Measurements from ENCODE around the gene RNPEP.
A peak's percentile ranks its signal among the peaks of the same experiment; 100 is the strongest.

RNPEP gene

GRCh38 chr1:202010180-202011015 is 27.9 kb downstream of the RNPEP start, which contains the start of gene ELF3:
TSS of gene ELF3 (plus strand) at chr1:202010587. CDS start at chr1:202011137, 550 bp downstream.
- H3K4ac ChIP-seq (ENCODE audit: low read length) = no peak within 1 kb of the TSS
- H3K9ac ChIP-seq (ENCODE audit: low read depth, low read length, poor library complexity) = peak within 1 kb of the TSS; percentile 1
- no CpG with 5 or more reads among the region's 24 CpGs for WGBS, 2 donors (ENCODE audit: extremely low coverage in 2 of 2, insufficient read length in 2 of 2, insufficient replicate concordance in 1 of 2)
- no peak within 1 kb of the TSS for H4K8ac ChIP-seq (ENCODE audit: low read depth, low read length)
- peak within 1 kb of the TSS; percentile 43 for H3K23ac ChIP-seq (ENCODE audit: low read depth, low read length, poor library complexity)
- peaks cover 6 to 16% of the 10 kb centered on the region in 2 donors for H3K36me3 ChIP-seq (replicated peaks in 1 of 2; ENCODE audit: control insufficient read depth in 2 of 2, insufficient read depth in 2 of 2, low read length in 2 of 2)
- peak within 1 kb of the TSS; percentile 28 for H2AK5ac ChIP-seq (ENCODE audit: low read depth, low read length)
- H3K4me1 ChIP-seq (ENCODE audit: control insufficient read depth in 2 of 2, insufficient read depth in 1 of 2, low read depth in 1 of 2, low read length in 2 of 2) = peaks cover 10 to 13% of the 10 kb centered on the region in 2 donors
- peak within 1 kb of the TSS; percentile 49 for H2BK5ac ChIP-seq (ENCODE audit: low read length)
- H2AFZ ChIP-seq (ENCODE audit: low read length) = peak within 1 kb of the TSS; percentile 72
- H4K91ac ChIP-seq (ENCODE audit: low read depth, low read length, poor library complexity) = no peak within 1 kb of the TSS
- no peaks in the 10 kb centered on the region for H3K9me3 ChIP-seq (replicated peaks in 1 of 2; ENCODE audit: control insufficient read depth in 2 of 2, insufficient read depth in 1 of 2, low read depth in 1 of 2, low read length in 2 of 2)
- H2BK15ac ChIP-seq (ENCODE audit: low read length) = peak within 1 kb of the TSS; percentile 33
- peak within 1 kb of the TSS in 1 of 2 donors; percentile 60 for H3K4me3 ChIP-seq (ENCODE audit: low read length in 2 of 2)
- H3K79me1 ChIP-seq (ENCODE audit: low read depth, low read length) = no peaks in the 10 kb centered on the region
- no peak within 1 kb of the TSS for H2BK120ac ChIP-seq (ENCODE audit: low read depth, low read length)
- peak within 1 kb of the TSS; percentile 65 for H3K4me2 ChIP-seq (ENCODE audit: insufficient read depth, low read length, poor library complexity, severe bottlenecking)
- peak; percentile 85 for DNase-seq (ENCODE audit: low spot score)
- peak within 1 kb of the TSS; percentile 91 for H3K18ac ChIP-seq (ENCODE audit: low read length)
- no peak within 1 kb of the TSS for H3K14ac ChIP-seq (ENCODE audit: low read length)
- H2BK12ac ChIP-seq (ENCODE audit: low read length) = peak within 1 kb of the TSS; percentile 91
- peaks cover 0 to 27% (median 0%) of the 10 kb centered on the region in 3 experiments for H3K27me3 ChIP-seq (ENCODE audit: control insufficient read depth in 3 of 3, insufficient read depth in 3 of 3, low read depth in 1 of 3, low read length in 3 of 3)
- H3K27ac ChIP-seq (replicated peaks; ENCODE audit: low read length) = peak within 1 kb of the TSS; percentile 79

DNA sequence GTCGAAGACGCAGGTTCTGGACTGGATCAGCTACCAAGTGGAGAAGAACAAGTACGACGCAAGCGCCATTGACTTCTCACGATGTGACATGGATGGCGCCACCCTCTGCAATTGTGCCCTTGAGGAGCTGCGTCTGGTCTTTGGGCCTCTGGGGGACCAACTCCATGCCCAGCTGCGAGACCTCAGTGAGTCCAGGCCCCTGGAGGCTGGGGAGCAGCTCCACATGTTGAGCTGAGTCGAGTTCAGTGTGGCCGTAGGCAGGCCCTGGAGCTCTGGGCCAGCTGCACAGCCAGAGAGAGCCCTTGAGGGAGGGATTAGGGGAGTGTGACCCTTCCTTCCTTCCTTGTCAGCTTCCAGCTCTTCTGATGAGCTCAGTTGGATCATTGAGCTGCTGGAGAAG is 29.5 kb downstream of the RNPEP start:
- H3K27ac ChIP-seq (replicated peaks; ENCODE audit: low read length) = no peak overlapping the region
- no peak overlapping the region for H3K4me3 ChIP-seq (ENCODE audit: low read length in 2 of 2)
- H2BK15ac ChIP-seq (ENCODE audit: low read length) = peak overlapping the region; percentile 69
- no peak overlapping the region for H3K4me2 ChIP-seq (ENCODE audit: insufficient read depth, low read length, poor library complexity, severe bottlenecking)
- no peak overlapping the region for H3K14ac ChIP-seq (ENCODE audit: low read length)
- H2AK5ac ChIP-seq (ENCODE audit: low read depth, low read length) = peak overlapping the region; percentile 93
- H3K4me1 ChIP-seq (ENCODE audit: control insufficient read depth in 2 of 2, insufficient read depth in 1 of 2, low read depth in 1 of 2, low read length in 2 of 2) = peaks cover 10 to 13% of the 10 kb centered on the region in 2 donors
- WGBS, 2 donors (ENCODE audit: extremely low coverage in 2 of 2, insufficient read length in 2 of 2, insufficient replicate concordance in 1 of 2) = no CpG with 5 or more reads among the region's 11 CpGs
- no peak overlapping the region for H3K9ac ChIP-seq (ENCODE audit: low read depth, low read length, poor library complexity)
- DNase-seq (ENCODE audit: low spot score) = no peak
- H3K79me1 ChIP-seq (ENCODE audit: low read depth, low read length) = no peaks in the 10 kb centered on the region
- no peak overlapping the region for H3K4ac ChIP-seq (ENCODE audit: low read length)
- peak overlapping the region; percentile 1 for H4K91ac ChIP-seq (ENCODE audit: low read depth, low read length, poor library complexity)
- H3K9me3 ChIP-seq (replicated peaks in 1 of 2; ENCODE audit: control insufficient read depth in 2 of 2, insufficient read depth in 1 of 2, low read depth in 1 of 2, low read length in 2 of 2) = no peaks in the 10 kb centered on the region
- H4K8ac ChIP-seq (ENCODE audit: low read depth, low read length) = no peak overlapping the region
- peaks cover 5% of the 10 kb centered on the region in 2 donors for H3K36me3 ChIP-seq (replicated peaks in 1 of 2; ENCODE audit: control insufficient read depth in 2 of 2, insufficient read depth in 2 of 2, low read length in 2 of 2)
- H2BK120ac ChIP-seq (ENCODE audit: low read depth, low read length) = no peak overlapping the region
- H3K27me3 ChIP-seq (ENCODE audit: control insufficient read depth in 3 of 3, insufficient read depth in 3 of 3, low read depth in 1 of 3, low read length in 3 of 3) = peaks cover 0 to 34% (median 0%) of the 10 kb centered on the region in 3 experiments
- H2AFZ ChIP-seq (ENCODE audit: low read length) = no peak overlapping the region
- no peak overlapping the region for H2BK12ac ChIP-seq (ENCODE audit: low read length)
- H2BK5ac ChIP-seq (ENCODE audit: low read length) = peak overlapping the region; percentile 49
- H3K23ac ChIP-seq (ENCODE audit: low read depth, low read length, poor library complexity) = peak overlapping the region; percentile 26
- H3K18ac ChIP-seq (ENCODE audit: low read length) = peak overlapping the region; percentile 37

GRCh38 chr1:202012544-202013478 is 30.4 kb downstream of the RNPEP start:
- Histone ChIP-seq H2BK5ac (ENCODE audit: low read length) (peak overlapping the region; percentile 68), H2AK5ac (ENCODE audit: low read depth, low read length) (peak overlapping the region; percentile 78), H3K36me3 (replicated peaks in 1 of 2; ENCODE audit: control insufficient read depth in 2 of 2, insufficient read depth in 2 of 2, low read length in 2 of 2) (peaks cover 0 to 2% of the 10 kb centered on the region in 2 donors), H2BK120ac (ENCODE audit: low read depth, low read length) (peak overlapping the region; percentile 49), H2AFZ (ENCODE audit: low read length) (no peak overlapping the region), H3K23ac (ENCODE audit: low read depth, low read length, poor library complexity) (peak overlapping the region; percentile 68), H4K8ac (ENCODE audit: low read depth, low read length) (no peak overlapping the region), H3K14ac (ENCODE audit: low read length) (no peak overlapping the region), H3K4me2 (ENCODE audit: insufficient read depth, low read length, poor library complexity, severe bottlenecking) (no peak overlapping the region), H3K4me3 (ENCODE audit: low read length in 2 of 2) (no peak overlapping the region), H3K9me3 (replicated peaks in 1 of 2; ENCODE audit: control insufficient read depth in 2 of 2, insufficient read depth in 1 of 2, low read depth in 1 of 2, low read length in 2 of 2) (no peaks in the 10 kb centered on the region), H3K4me1 (ENCODE audit: control insufficient read depth in 2 of 2, insufficient read depth in 1 of 2, low read depth in 1 of 2, low read length in 2 of 2) (peaks cover 10 to 18% of the 10 kb centered on the region in 2 donors), H3K4ac (ENCODE audit: low read length) (no peak overlapping the region), H3K79me1 (ENCODE audit: low read depth, low read length) (no peaks in the 10 kb centered on the region), H2BK12ac (ENCODE audit: low read length) (peak overlapping the region; percentile 52), H3K9ac (ENCODE audit: low read depth, low read length, poor library complexity) (no peak overlapping the region), H3K27ac (replicated peaks; ENCODE audit: low read length) (no peak overlapping the region), H3K18ac (ENCODE audit: low read length) (peak overlapping the region; percentile 60), H2BK15ac (ENCODE audit: low read length) (peak overlapping the region; percentile 69), H4K91ac (ENCODE audit: low read depth, low read length, poor library complexity) (no peak overlapping the region), H3K27me3 (ENCODE audit: control insufficient read depth in 3 of 3, insufficient read depth in 3 of 3, low read depth in 1 of 3, low read length in 3 of 3) (peaks cover 0 to 40% (median 0%) of the 10 kb centered on the region in 3 experiments)
- DNase-seq (ENCODE audit: low spot score) = no peak
- WGBS, 2 donors (ENCODE audit: extremely low coverage in 2 of 2, insufficient read length in 2 of 2, insufficient replicate concordance in 1 of 2) = no CpG with 5 or more reads among the region's 35 CpGs

Data from neuronal stem cell (in vitro differentiated cells).